ENCODE results near the gene C20orf144.

DNA sequence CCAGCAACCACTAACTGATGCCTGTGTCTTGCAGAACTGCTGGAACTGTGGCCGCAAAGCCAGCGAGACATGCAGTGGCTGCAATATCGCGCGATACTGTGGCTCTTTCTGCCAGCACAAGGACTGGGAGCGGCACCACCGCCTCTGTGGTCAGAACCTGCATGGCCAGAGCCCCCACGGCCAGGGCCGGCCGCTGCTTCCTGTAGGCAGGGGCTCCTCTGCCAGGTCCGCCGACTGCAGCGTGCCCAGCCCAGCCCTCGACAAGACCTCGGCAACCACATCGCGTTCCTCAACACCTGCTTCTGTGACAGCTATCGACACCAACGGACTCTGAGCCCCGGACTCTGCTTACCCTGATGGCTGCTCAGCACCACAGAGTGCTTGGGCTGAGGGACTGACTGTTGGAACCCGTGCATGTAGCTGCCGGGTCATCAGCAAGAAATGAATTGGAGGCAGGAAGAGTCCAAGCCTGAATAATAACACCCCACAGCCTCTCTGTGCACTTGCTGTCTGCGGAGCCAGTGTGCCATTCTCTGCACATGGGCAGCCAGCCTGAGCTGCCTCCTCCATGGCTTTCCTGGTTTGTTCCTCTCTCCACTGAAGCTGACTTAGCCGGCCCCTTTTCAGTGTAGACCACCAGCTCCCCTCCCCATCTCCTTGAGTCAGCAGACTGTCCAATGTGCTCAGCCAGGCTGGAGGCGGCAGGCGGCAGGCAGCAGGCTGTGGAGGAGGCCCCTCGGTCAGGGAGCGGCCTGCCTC, 17.6 kb upstream of the C20orf144 start:
- TF ChIP-seq CTCF (IDR thresholded peaks at IDR 0.05): no peak
- no peak for TF ChIP-seq POLR2A (IDR thresholded peaks at IDR 0.05)

Data from esophagus squamous epithelium (tissue), 4 donors.